Parathyroid adenoma (tissue), 2 donors: ENCODE data around the gene MRPL17.

Source experiments
- H2AFZ ChIP-seq: fragments of 300-600 bp; sonication (generic); one replicate; pipeline ENCODE4 v1.7.0; 2017; ENCODE audit warnings: antibody characterized with exemption, mild to moderate bottlenecking
- H3K27ac ChIP-seq: fragments of 300-600 bp; sonication (generic); one replicate; pipeline ENCODE4 v1.7.0; 2017
- H3K27me3 ChIP-seq: fragments of 300-600 bp; sonication (generic); one replicate; pipeline ENCODE4 v1.7.0; 2017; ENCODE audit warnings: low read length; ENCODE audit not compliant: control insufficient read depth, insufficient read depth
- H3K36me3 ChIP-seq: fragments of 300-600 bp; sonication (generic); one replicate; pipeline ENCODE4 v1.7.0; 2017; ENCODE audit warnings: low read length; ENCODE audit not compliant: control insufficient read depth, insufficient read depth
- H3K4me1 ChIP-seq: fragments of 300-600 bp; sonication (generic); one replicate; pipeline ENCODE4 v1.7.0; 2017; ENCODE audit warnings: control low read depth
- H3K4me2 ChIP-seq: fragments of 300-600 bp; sonication (generic); one replicate; pipeline ENCODE4 v1.7.0; 2017; ENCODE audit warnings: low read length
- H3K4me3 ChIP-seq: fragments of 300-600 bp; sonication (generic); one replicate; pipeline ENCODE4 v1.7.0; 2017; ENCODE audit warnings: low read depth, low read length
- H3K79me2 ChIP-seq: fragments of 300-600 bp; sonication (generic); one replicate; pipeline ENCODE4 v1.7.0; 2017; ENCODE audit warnings: control low read depth
- H3K9ac ChIP-seq: fragments of 300-600 bp; sonication (generic); one replicate; pipeline ENCODE4 v1.7.0; 2017; ENCODE audit warnings: mild to moderate bottlenecking
- H3K9me3 ChIP-seq: fragments of 300-600 bp; sonication (generic); one replicate; pipeline ENCODE4 v1.7.0; 2017; ENCODE audit warnings: low read length; ENCODE audit not compliant: control insufficient read depth
- CTCF ChIP-seq: fragments of 300-600 bp; sonication (generic); IDR thresholded peaks from one replicate; pipeline ENCODE4 v1.7.0; 2017; ENCODE audit warnings: antibody characterized with exemption, mild to moderate bottlenecking
- donor health status: primary hyperparathyroidism.

Gene MRPL17

DNA sequence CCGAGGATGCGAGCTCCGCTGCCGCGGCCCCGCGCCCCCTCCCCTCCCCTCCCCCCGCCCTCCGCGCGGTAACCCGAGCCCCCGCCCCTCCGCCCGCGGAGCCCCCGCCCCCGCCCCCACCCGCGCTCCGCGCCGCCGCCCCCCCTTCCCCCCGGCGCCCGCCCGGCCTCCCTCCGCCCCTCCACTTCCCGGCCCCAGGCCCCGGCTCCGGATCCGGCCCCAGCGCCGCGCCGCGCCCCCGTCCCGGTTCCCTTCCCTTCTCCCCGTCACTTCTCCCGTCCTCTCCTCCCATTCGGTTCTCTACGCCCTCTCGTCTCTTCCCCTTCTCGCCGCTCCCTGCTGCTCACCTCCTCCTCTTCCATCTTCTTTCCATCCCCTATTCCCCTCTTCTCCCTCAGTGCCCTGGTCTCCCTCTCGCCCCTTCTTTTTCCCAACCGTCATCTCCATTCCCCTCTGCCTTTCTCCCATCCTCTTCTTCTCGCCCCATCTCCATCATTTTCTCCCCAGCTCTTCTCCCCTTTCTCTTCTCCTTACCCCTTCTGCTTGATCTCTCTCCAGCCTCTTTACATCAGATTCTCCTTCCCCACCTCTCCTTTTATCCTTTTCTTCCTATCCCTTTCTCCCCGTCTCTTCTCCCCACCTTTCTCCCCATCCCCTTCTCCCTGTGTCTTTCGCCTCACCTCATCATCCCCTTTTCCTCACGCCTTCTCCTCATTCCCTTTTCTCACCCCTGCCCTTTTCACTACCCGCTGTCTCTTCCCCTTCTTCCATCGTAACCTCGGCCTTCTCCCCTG is 27.2 kb downstream of the MRPL17 start, which contains the start of gene DCHS1:
Gene DCHS1 (minus strand): TSS at position 20 of the 794 bp plus-strand sequence. CDS start 14,196 bp downstream, outside the sequence.
- no peak within 1 kb of the TSS for H3K4me3 ChIP-seq

DNA sequence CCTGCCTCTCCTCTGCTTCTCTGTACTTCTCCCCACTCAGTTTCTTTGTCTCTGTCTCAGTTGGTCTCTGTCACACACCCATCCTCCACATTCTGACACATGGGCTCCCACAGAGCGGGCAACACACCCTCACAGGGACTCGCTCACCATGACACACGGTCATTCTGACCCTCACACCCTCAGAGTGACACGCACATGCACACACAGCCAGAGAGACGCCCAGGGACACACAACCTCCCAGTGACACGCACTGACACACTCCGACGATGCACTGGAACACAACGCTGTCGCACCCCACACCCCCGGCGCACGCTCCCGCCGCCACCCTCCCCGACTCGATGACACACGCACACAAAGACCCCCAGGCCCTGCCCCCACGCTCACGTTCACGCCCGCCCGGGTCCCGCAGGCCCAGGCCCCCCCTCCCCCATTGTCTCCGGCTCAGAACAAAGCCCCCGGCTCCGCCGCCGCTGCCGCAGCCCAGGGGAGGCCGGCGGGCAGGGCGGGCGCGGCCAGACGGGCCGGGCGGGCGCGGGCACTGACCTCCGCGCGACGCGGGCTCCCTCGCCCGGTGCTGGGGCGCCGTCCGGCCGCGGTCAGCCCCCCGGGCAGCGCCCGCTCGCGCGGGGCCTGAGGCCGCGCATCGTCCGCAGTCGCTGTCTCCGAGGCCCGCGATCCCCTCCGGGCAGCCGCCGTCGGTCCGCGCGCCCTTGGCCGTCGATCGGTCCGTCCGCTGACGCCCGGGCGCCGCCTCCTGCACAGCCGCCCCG is 27.9 kb downstream of the MRPL17 start:
- Histone ChIP-seq H3K4me1 (no peaks in the 10 kb centered on the region), H3K27me3 (no peaks in the 10 kb centered on the region), H3K9ac (no peak overlapping the region), H2AFZ (no peak overlapping the region), H3K27ac (no peak overlapping the region), H3K4me2 (no peak overlapping the region), H3K36me3 (no peaks in the 10 kb centered on the region), H3K79me2 (no peaks in the 10 kb centered on the region), H3K9me3 (no peaks in the 10 kb centered on the region), H3K4me3 (no peak overlapping the region)
- TF ChIP-seq CTCF = no peak

More for the DNA sequence above, 27.2 kb downstream of the MRPL17 start, which contains the start of gene DCHS1:
- Histone ChIP-seq H2AFZ (peak within 1 kb of the TSS; percentile 22), H3K27ac (peak within 1 kb of the TSS; percentile 32), H3K79me2 (no peaks in the 10 kb centered on the region), H3K36me3 (no peaks in the 10 kb centered on the region), H3K27me3 (no peaks in the 10 kb centered on the region), H3K4me1 (no peaks in the 10 kb centered on the region), H3K9ac (no peak within 1 kb of the TSS), H3K9me3 (no peaks in the 10 kb centered on the region), H3K4me2 (no peak within 1 kb of the TSS)
- no peak for TF ChIP-seq CTCF

GRCh38 chr11:6654281-6655019 is 28.7 kb downstream of the MRPL17 start:
- H3K79me2 ChIP-seq = no peaks in the 10 kb centered on the region
- H2AFZ ChIP-seq = no peak overlapping the region
- H3K36me3 ChIP-seq = no peaks in the 10 kb centered on the region
- H3K27me3 ChIP-seq = no peaks in the 10 kb centered on the region
- no peak for TF ChIP-seq CTCF
- H3K4me1 ChIP-seq = no peaks in the 10 kb centered on the region
- no peak overlapping the region for H3K27ac ChIP-seq
- no peaks in the 10 kb centered on the region for H3K9me3 ChIP-seq
- no peak overlapping the region for H3K9ac ChIP-seq
- no peak overlapping the region for H3K4me3 ChIP-seq
- H3K4me2 ChIP-seq = no peak overlapping the region

GRCh38 chr11:6653656-6654055 is 29.5 kb downstream of the MRPL17 start:
- no peak overlapping the region for H3K9ac ChIP-seq
- H3K79me2 ChIP-seq = no peaks in the 10 kb centered on the region
- no peaks in the 10 kb centered on the region for H3K36me3 ChIP-seq
- no peak overlapping the region for H3K27ac ChIP-seq
- H3K4me3 ChIP-seq = no peak overlapping the region
- TF ChIP-seq CTCF = no peak
- H3K9me3 ChIP-seq = no peaks in the 10 kb centered on the region
- H3K27me3 ChIP-seq = no peaks in the 10 kb centered on the region
- H3K4me2 ChIP-seq = no peak overlapping the region
- H2AFZ ChIP-seq = no peak overlapping the region
- no peaks in the 10 kb centered on the region for H3K4me1 ChIP-seq
